ENCODE results near the gene FBXO45.
A peak's percentile ranks its signal among the peaks of the same experiment; 100 is the strongest.
"Not testable (repeated sequence)": the region's sequence is repeated elsewhere in the genome, so short reads cannot be mapped to it uniquely, and the experiment has no call there.

FBXO45 gene

DNA sequence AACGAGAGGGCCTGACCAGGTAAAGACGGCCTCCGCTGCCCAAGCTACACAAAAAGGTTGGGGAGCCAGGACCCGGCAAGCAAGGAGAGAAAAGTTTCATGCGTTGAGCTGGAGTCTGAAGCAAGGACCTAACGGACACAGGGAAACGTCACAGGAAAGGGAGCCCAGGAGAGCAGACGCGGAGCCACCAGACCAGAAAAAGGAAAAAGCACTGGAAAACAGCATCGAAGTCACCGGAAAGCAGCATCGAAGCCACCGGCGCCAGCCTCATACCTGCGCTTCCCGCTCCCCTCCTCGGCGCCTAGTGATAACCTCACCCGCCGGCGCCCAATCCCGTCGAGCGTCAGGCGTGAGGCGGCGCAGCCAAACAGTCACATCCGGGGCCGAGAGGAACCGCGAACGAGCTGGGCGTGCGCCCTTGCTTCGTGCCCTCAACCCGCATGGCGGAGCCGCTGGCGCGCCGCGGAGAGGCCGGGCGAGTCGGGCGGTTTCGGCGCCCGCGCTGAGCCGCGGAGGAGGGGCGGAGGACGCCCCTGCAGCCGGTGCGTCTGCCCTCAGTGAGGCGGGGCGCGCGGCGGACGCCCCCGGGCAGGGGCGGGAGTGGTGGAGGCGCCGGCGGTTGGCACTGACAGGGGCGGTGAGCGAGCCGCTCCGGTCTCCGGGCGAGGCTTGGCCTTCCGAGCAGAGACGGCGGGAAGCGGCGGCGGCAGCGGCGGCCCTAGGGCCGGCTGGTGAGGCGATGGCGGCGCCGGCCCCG, at the start of gene FBXO45, which contains the start of gene WDR53:
FBXO45 (plus strand) TSS at position 415 of the 757 bp plus-strand sequence; CDS start at position 740, 325 bp downstream.
WDR53 (minus strand) TSS at position 309 of the 757 bp plus-strand sequence. CDS start 7,079 bp downstream, outside the sequence.
- DNase-seq = peak; percentile 97

GRCh38 chr3:196518966-196519717, 49.3 kb upstream of the FBXO45 start:
- peak; percentile 48 for DNase-seq

GRCh38 chr3:196519718-196520082, 48.8 kb upstream of the FBXO45 start:
- DNase-seq = no peak

DNA sequence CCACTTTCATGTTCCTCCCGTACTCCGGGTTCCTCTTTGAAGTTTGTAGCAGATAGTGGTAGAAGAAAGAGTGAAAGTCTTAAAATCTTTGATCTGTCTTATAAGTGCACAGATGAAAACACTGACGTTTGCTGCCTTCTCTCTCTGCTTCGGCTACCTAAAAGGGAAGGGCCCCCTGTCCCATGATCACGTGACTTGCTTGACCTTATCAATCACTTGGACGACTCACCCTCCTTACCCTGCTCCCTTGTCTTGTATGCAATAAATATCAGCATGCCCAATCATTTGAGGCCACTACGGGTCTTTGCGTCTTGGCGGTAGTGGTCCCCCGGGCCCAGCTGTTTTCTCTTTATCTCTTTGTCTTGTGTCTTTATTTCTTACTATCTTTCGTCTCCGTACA, 47.2 kb upstream of the FBXO45 start:
- DNase-seq = not testable (repeated sequence)

- DNase-seq = no peak
Measured at GRCh38 chr3:196523841-196524240, 44.6 kb upstream of the FBXO45 start.

- DNase-seq = no peak
Measured at GRCh38 chr3:196524527-196524926, 43.9 kb upstream of the FBXO45 start.

DNA sequence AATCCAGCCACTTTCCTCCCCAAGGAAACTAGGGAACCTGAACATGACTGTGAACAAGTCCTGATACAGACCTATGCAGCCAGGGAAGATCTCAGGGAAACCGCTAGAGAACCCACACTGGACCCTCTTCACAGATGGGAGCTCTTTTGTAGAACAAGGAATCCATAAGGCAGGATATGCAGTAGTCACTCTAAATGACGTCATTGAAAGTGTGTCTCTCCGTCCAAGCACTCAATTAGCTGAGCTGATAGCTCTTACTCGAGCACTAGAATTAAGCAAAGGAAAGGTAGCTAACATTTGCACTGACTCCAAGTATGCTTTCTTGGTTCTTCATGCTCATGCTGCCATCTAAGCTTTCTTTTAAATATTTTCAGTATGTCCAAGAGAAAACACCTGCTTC, 43.3 kb upstream of the FBXO45 start:
- DNase-seq = no peak

GRCh38 chr3:196528639-196529233, 39.7 kb upstream of the FBXO45 start:
- peak; percentile 84 for DNase-seq

GRCh38 chr3:196531418-196531817, 37.0 kb upstream of the FBXO45 start:
- DNase-seq = no peak

DNA sequence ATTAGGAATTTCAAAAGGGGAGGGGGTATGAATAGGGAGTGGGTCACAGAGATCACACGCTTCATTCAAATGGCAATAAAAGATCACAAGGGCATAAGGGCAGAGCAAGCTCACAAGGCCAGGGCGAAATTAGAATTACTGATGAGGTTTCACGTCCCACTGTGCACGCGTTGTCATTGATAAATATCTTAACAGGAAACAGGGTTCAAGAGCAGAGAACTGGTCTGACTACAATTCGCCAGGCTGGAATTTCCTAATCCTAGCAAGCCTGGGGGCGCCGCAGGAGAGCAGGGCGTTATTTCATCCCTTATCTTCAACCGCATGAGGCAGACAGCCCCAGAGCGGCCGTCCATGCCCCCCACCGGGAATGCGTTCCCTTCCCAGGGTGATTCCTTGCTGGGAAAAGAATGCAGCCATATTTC, 35.2 kb upstream of the FBXO45 start:
- DNase-seq = no peak

DNA sequence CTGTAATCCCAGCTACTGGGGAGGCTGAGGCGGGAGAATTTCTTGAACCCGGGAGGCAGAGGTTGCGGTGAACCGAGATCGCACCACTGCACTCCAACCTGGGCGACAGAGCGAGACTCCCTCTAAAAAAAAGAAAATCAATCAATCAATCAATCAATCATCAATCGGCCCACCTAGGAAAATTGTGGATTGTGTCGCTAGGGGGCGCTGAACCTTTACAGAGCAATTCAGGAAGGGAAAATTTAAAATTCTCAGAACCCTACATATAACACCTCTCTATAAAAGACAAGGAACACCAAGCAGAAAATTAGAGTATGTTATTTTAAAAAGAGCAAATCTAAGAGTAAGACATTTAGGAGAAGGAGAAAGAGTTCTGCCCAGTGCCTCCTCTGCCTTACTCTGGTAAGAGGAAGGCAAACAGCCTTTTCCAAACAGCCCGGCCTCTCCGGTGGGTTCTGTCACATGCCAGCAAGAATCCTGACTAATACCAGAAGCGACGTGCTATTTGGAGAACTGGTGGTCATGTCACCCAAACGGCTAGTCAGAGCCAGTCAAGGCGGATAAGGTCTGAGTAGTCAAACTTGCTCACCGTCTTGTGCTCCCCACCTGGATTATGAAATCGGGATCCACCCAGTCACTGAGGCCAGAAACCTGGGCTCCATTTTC, 31.0 kb upstream of the FBXO45 start:
- DNase-seq = no peak

DNA sequence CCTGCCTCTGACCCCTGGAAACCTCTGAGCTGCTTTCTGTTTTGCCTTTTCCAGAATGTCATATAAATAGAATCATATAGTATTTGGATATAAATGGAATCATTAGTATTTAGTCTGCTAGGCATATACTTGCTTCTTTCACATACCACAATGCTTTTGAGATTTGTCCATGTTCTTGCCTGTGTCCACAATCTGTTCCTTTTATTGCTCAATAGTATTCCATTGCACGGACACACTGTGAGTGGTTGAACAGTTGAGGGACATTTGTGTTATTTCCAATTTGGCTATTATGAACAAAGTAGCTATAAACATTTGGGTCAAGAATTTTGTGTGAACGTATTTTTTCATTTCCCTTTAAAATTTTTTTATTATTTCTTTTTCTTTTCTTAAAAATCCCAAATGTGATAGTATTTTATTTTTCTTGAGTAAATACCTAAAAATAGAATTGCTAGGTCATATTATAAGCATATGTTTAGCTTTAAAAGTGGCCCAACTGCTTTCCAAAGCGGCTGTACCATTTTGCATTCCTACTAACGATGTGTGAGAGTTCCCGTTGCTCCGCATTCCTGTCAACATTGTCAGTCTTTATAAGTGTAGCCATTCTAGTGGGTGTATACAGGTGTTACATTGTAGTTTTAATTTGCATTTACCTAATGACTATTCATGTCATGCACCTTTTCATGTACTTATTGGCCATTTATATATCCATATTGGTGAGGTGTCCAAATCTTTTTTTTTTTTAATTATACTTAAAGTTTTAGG, 26.6 kb upstream of the FBXO45 start:
- no peak for DNase-seq

DNA sequence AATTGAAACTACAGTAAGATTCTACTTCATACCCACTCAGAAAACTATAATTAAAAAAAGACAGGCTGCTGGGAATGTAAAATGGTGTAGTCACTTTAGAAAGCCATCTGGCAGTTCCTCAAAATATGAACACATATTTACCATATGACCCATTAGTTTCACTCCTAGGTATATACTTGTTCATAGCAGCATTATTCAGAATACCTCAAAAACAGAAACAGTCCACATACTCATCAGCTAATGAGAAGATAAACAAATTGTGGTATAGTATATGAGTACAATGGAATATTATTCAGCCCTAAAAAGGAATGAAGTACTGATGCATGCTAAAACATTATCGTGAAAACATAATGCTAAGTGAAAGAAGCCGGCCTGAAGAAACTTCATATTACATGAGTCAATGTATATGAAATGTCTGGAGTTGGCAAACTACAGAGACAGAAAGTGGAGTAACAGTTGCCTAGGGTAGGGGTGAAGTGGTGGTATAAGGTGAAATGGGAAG, 23.9 kb upstream of the FBXO45 start:
- no peak for DNase-seq

DNA sequence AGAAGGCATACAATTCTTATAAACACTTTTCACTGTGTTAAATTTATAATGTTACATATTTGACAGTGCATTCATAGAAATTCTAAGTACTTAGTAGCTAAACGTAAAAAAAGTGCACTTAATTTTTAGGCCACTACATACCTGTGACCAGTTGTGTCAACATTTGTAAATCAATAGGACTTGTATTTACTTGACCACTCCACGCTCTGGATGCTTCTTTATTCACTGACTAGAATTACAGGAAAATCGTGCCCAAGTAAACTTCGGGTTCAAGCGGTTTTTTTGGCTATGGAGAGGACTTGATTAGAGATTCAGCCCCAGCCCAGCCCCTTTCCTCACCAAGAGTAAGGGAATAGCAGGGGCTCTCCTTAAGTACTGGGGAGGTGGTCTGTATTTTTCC, 21.9 kb upstream of the FBXO45 start:
- no peak for DNase-seq

DNA sequence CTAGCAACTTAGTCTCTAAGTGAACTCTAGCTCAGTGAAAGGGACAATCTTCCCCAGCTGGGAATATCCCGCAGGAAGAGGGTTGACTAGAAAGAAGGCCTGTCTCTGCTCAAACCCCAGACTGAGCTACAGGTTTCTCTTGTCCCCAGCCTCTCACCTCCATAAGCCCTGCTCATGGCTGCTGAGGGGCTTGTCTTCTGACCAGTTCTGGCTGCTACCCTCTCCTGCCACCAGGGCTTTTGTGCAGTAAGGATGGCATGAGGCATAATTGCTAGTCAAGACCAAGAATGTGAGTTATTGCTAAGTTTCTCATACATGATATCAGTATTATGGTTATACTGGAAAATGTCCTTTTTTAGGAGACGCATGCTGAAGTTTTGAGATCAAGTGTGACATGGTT, 21.4 kb upstream of the FBXO45 start:
- DNase-seq = no peak

GRCh38 chr3:196549312-196549711, 19.1 kb upstream of the FBXO45 start:
- DNase-seq = not testable (repeated sequence)

- not testable (repeated sequence) for DNase-seq
Measured at GRCh38 chr3:196550172-196550571, 18.3 kb upstream of the FBXO45 start.

DNA sequence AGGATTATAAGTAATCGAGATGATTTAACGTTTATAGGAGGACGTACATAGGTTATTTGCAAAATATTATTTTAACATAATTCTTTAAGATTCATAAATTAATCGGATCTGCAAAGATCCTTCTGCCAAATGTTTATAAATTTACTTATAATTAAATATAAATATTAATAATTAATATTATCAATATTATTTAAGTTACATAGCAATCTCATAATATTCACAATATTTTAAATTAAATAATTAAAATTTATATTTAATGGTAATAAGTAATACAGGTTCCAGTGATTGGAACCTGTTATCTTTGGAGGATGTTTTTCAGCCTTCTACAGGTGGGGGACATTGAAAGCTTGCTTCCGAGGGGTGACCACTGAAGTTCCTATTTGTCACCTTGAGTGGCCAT, 16.2 kb upstream of the FBXO45 start:
- DNase-seq = no peak

- no peak for DNase-seq
Measured at GRCh38 chr3:196553551-196553950, 14.9 kb upstream of the FBXO45 start.

GRCh38 chr3:196554205-196554604, 14.3 kb upstream of the FBXO45 start:
- no peak for DNase-seq

DNA sequence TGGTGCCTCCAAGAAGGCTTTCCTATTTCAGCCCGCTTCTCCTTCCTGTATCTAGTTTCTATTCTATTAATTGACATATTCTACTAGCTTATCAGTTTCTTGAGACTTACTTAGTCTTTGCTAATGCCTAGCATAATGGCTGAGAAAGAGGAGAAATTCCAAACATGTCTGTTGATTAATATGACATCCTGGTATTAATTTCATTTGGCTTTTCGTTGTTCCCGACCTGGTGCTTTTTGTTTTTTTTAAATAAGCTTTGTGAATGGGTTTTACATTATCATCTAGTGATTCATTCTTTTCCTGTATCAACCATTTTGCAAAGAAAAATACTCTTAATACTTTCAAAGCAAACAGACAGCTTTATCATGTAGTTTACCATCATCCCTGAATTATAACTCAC, 13.2 kb upstream of the FBXO45 start:
- DNase-seq = no peak

GRCh38 chr3:196557236-196557635, 11.2 kb upstream of the FBXO45 start:
- DNase-seq = no peak

Measured in NCI-H146 (cell line).